Neural progenitor cell (in vitro differentiated cells): ENCODE results near the gene CLCN6. TPM values are rescaled to one million over a fixed set of nuclear protein-coding genes. Genes with fewer than 3 reads are reported as not detected.

Source experiments
- DNase-seq: peaks from one replicate; pipeline ENCODE4 v3.0.0-alpha.2; 2016; ENCODE audit warnings: low spot score
- H2AFZ ChIP-seq: fragments of 200-600 bp; sonication (generic); replicated peaks from 2 replicates; pipeline ENCODE4 v1.6.1; 2016; ENCODE audit warnings: antibody characterized with exemption
- H3F3A ChIP-seq: fragments of 200-600 bp; sonication (generic); 2 replicates; pipeline ENCODE4 v1.6.1; 2016; ENCODE audit warnings: antibody characterized with exemption, low read depth
- H3K27ac ChIP-seq: fragments of 200-600 bp; sonication (generic); 2 replicates; pipeline ENCODE4 v1.5.1; 2016; ENCODE audit warnings: mild to moderate bottlenecking
- H3K27me3 ChIP-seq: fragments of 200-600 bp; sonication (generic); 2 replicates; pipeline ENCODE4 v1.6.1; 2016; ENCODE audit warnings: mild to moderate bottlenecking, moderate library complexity
- H3K36me3 ChIP-seq: fragments of 200-600 bp; sonication (generic); 2 replicates; pipeline ENCODE4 v1.5.1; 2016
- H3K4me1 ChIP-seq: fragments of 200-600 bp; sonication (generic); 2 replicates; pipeline ENCODE4 v1.6.1; 2016; ENCODE audit warnings: mixed run types
- H3K4me2 ChIP-seq: fragments of 200-600 bp; sonication (generic); 2 replicates; pipeline ENCODE4 v1.6.1; 2016
- H3K4me3 ChIP-seq: fragments of 200-600 bp; sonication (generic); 2 replicates; pipeline ENCODE4 v1.5.1; 2016
- H3K79me2 ChIP-seq: fragments of 200-600 bp; sonication (generic); 2 replicates; pipeline ENCODE4 v1.6.1; 2016; ENCODE audit warnings: low read depth
- H3K9ac ChIP-seq: fragments of 200-600 bp; sonication (generic); 2 replicates; pipeline ENCODE4 v1.6.1; 2016
- H3K9me3 ChIP-seq: fragments of 200-600 bp; sonication (generic); 2 replicates; pipeline ENCODE4 v1.5.1; 2016; ENCODE audit warnings: low read depth
- H4K20me1 ChIP-seq: fragments of 200-600 bp; sonication (generic); 2 replicates; pipeline ENCODE4 v1.6.1; 2016; ENCODE audit warnings: low read depth
- H3K27ac Mint-ChIP-seq: 3 replicates; pipeline ENCODE4 v1.8.0; 2021; ENCODE audit warnings: mixed read lengths
- H3K27me3 Mint-ChIP-seq: 2 replicates; pipeline ENCODE4 v1.8.0; 2022; ENCODE audit warnings: low read depth, mild to moderate bottlenecking, inconsistent platforms, moderate library complexity, mixed read lengths; ENCODE audit not compliant: insufficient read depth
- H3K36me3 Mint-ChIP-seq: 3 replicates; pipeline ENCODE4 v1.8.0; 2021; ENCODE audit warnings: mixed read lengths
- H3K4me1 Mint-ChIP-seq: 3 replicates; pipeline ENCODE4 v1.8.0; 2021; ENCODE audit warnings: mixed read lengths
- H3K4me3 Mint-ChIP-seq: 3 replicates; pipeline ENCODE4 v1.8.0; 2021; ENCODE audit warnings: mild to moderate bottlenecking, moderate library complexity, mixed read lengths
- H3K9me3 Mint-ChIP-seq: 3 replicates; pipeline ENCODE4 v1.8.0; 2020; ENCODE audit warnings: mixed read lengths
- EZH2 ChIP-seq: fragments of 200-600 bp; sonication (generic); IDR thresholded peaks from 2 replicates; pipeline ENCODE4 v1.6.1; 2017; ENCODE audit warnings: antibody characterized with exemption, mild to moderate bottlenecking, moderate library complexity
- EZH2phosphoT487 ChIP-seq: fragments of 200-600 bp; sonication (generic); IDR thresholded peaks from 2 replicates; pipeline ENCODE4 v1.6.1; 2017; ENCODE audit warnings: antibody characterized with exemption
- total RNA-seq: library from RNA; depleted of rRNA; stranded (reverse); fragments of >200 nt; gene quantifications from 2 replicates; pipeline ENCODE4 v1.2.3, GENCODE V29; 2015; ENCODE audit warnings: low replicate concordance
- TF ChIP-seq, protein P1 (sequence below): fragments of 200-600 bp; sonication (generic); IDR thresholded peaks from 2 replicates; pipeline ENCODE4 v1.5.1; 2017; ENCODE audit warnings: antibody characterized with exemption, mild to moderate bottlenecking

The CLCN6 gene
- total RNA-seq, 1 donor from 2014 or later, result 10.3 TPM

DNA sequence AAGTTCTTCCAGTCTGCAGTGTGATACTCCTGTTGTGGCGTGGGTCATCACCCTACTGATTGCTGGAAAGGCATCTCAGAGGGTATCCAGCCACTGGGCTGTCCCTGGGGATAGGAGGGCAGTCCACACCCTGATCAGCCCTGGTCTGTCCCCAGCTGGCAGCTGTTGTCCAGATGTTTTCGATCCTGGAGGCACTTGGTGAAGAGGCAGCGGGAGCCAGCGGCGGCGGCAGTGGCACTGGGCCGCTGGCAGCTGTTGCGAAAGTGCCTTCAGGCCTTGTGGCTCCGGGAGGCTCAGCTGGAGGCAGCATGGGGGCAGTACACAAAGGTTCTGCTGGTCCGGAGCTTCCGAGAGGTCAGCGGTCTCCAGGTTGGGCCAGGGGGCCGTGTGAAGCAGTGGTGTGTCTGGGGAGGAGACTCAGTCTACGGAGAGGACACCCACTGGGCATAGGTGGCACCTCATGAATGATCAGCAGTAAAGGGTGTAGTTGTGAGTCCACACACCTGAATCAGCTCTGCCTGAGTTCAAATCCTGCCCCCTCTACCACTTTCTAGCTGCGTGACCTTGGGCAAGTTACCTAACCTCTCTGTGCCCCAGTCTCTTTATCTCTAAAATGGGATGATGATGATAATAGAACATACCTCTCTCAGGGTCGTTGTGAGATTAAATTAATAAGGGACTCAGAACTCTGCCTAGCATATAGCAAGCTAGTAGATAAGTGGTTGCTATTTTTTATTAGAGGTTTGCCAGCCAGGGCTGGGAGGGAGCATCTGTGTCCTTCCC, 37.9 kb upstream of the CLCN6 start:
- TF ChIP-seq EZH2phosphoT487 (no peak), EZH2 (no peak)
- TF ChIP-seq, protein P1, sequence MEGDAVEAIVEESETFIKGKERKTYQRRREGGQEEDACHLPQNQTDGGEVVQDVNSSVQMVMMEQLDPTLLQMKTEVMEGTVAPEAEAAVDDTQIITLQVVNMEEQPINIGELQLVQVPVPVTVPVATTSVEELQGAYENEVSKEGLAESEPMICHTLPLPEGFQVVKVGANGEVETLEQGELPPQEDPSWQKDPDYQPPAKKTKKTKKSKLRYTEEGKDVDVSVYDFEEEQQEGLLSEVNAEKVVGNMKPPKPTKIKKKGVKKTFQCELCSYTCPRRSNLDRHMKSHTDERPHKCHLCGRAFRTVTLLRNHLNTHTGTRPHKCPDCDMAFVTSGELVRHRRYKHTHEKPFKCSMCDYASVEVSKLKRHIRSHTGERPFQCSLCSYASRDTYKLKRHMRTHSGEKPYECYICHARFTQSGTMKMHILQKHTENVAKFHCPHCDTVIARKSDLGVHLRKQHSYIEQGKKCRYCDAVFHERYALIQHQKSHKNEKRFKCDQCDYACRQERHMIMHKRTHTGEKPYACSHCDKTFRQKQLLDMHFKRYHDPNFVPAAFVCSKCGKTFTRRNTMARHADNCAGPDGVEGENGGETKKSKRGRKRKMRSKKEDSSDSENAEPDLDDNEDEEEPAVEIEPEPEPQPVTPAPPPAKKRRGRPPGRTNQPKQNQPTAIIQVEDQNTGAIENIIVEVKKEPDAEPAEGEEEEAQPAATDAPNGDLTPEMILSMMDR, result no peak
- no peak overlapping the region for H3K4me3 Mint-ChIP-seq

GRCh38 chr1:11768821-11769220, 37.2 kb upstream of the CLCN6 start:
- Histone ChIP-seq H2AFZ (no peak overlapping the region), H3K36me3 (no peaks in the 10 kb centered on the region), H3K4me1 (peaks cover 3% of the 10 kb centered on the region), H3F3A (no peaks in the 10 kb centered on the region), H3K9ac (no peak overlapping the region), H3K4me2 (no peak overlapping the region), H3K9me3 (no peaks in the 10 kb centered on the region), H3K27ac (no peak overlapping the region), H4K20me1 (no peaks in the 10 kb centered on the region), H3K27me3 (peaks cover 13% of the 10 kb centered on the region), H3K79me2 (no peaks in the 10 kb centered on the region), H3K4me3 (no peak overlapping the region)
- H3K4me1 Mint-ChIP-seq, result peaks cover 5% of the 10 kb centered on the region
- H3K27me3 Mint-ChIP-seq, result peaks cover 4% of the 10 kb centered on the region
- H3K9me3 Mint-ChIP-seq, result no peaks in the 10 kb centered on the region
- no peak for DNase-seq
- peak overlapping the region; percentile 33 for H3K27ac Mint-ChIP-seq
- TF ChIP-seq EZH2phosphoT487 (no peak), EZH2 (no peak)
- TF ChIP-seq, protein P1, result no peak
- H3K4me3 Mint-ChIP-seq, result no peak overlapping the region
- H3K36me3 Mint-ChIP-seq, result no peaks in the 10 kb centered on the region

More for the DNA sequence above, 37.9 kb upstream of the CLCN6 start:
- Histone ChIP-seq H3F3A (no peaks in the 10 kb centered on the region), H3K27ac (no peak overlapping the region), H3K9me3 (no peaks in the 10 kb centered on the region), H2AFZ (no peak overlapping the region), H3K27me3 (peaks cover 20% of the 10 kb centered on the region), H3K9ac (no peak overlapping the region), H3K36me3 (no peaks in the 10 kb centered on the region), H4K20me1 (no peaks in the 10 kb centered on the region), H3K4me3 (no peak overlapping the region), H3K4me2 (no peak overlapping the region), H3K4me1 (peaks cover 4% of the 10 kb centered on the region), H3K79me2 (no peaks in the 10 kb centered on the region)
- Mint-ChIP-seq H3K36me3 (no peaks in the 10 kb centered on the region), H3K27ac (no peak overlapping the region), H3K9me3 (no peaks in the 10 kb centered on the region), H3K27me3 (peaks cover 10% of the 10 kb centered on the region), H3K4me1 (peaks cover 9% of the 10 kb centered on the region)
- DNase-seq, result no peak

GRCh38 chr1:11769274-11769673, 36.7 kb upstream of the CLCN6 start:
- no peak overlapping the region for H3K27ac Mint-ChIP-seq
- no peak overlapping the region for H3K4me2 ChIP-seq
- H3K79me2 ChIP-seq, result no peaks in the 10 kb centered on the region
- H3K4me1 ChIP-seq, result peaks cover 3% of the 10 kb centered on the region
- no peaks in the 10 kb centered on the region for H3F3A ChIP-seq
- DNase-seq, result no peak
- TF ChIP-seq, protein P1, result no peak
- no peak for TF ChIP-seq EZH2
- TF ChIP-seq EZH2phosphoT487, result no peak
- H3K36me3 ChIP-seq, result no peaks in the 10 kb centered on the region
- no peaks in the 10 kb centered on the region for H3K9me3 Mint-ChIP-seq
- H3K9me3 ChIP-seq, result no peaks in the 10 kb centered on the region
- no peak overlapping the region for H2AFZ ChIP-seq
- H3K27ac ChIP-seq, result no peak overlapping the region
- H3K4me1 Mint-ChIP-seq, result peaks cover 2% of the 10 kb centered on the region
- peaks cover 3% of the 10 kb centered on the region for H3K27me3 Mint-ChIP-seq
- no peaks in the 10 kb centered on the region for H4K20me1 ChIP-seq
- H3K36me3 Mint-ChIP-seq, result no peaks in the 10 kb centered on the region
- H3K4me3 ChIP-seq, result no peak overlapping the region
- peaks cover 9% of the 10 kb centered on the region for H3K27me3 ChIP-seq
- H3K4me3 Mint-ChIP-seq, result no peak overlapping the region
- H3K9ac ChIP-seq, result no peak overlapping the region
